ENCODE data around the gene LHB.

- no peak for TF ChIP-seq GATA2 (IDR thresholded peaks at IDR 0.05; ENCODE audit: low read depth, low read length)
- TF ChIP-seq GATA3 (IDR thresholded peaks at IDR 0.05; ENCODE audit: low read depth, low read length) = no peak
Observed at GRCh38 chr19:48999481-49000325, 17.2 kb downstream of the LHB start.
